Measurements from ENCODE around the gene SLC40A1.

SLC40A1 gene

DNA sequence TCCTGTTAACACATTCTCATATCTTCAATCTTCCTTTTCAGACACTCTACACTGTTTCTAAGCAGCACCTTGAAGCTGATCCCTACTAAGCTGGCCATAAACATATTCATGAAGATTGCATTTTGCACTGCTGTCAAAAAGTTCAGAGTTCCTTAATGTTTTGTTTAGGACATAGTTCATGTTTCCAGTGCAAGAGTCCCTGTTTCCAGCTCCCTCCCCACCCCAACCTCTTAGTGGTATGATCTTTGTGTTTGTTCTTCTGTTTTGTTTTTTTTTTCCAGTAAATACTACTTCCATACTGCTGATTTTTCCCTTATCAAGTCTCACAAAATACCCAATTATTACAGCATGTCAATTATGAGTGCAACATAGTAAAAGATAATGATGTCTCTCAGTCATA, 4.1 kb upstream of the SLC40A1 start:
- no peak overlapping the region for H2BK15ac ChIP-seq (ENCODE audit: low read depth, poor library complexity, severe bottlenecking)
- no peak overlapping the region for H3K23ac ChIP-seq (ENCODE audit: low read length in 2 of 2)
- no peak overlapping the region for H4K91ac ChIP-seq (ENCODE audit: low read length)

DNA sequence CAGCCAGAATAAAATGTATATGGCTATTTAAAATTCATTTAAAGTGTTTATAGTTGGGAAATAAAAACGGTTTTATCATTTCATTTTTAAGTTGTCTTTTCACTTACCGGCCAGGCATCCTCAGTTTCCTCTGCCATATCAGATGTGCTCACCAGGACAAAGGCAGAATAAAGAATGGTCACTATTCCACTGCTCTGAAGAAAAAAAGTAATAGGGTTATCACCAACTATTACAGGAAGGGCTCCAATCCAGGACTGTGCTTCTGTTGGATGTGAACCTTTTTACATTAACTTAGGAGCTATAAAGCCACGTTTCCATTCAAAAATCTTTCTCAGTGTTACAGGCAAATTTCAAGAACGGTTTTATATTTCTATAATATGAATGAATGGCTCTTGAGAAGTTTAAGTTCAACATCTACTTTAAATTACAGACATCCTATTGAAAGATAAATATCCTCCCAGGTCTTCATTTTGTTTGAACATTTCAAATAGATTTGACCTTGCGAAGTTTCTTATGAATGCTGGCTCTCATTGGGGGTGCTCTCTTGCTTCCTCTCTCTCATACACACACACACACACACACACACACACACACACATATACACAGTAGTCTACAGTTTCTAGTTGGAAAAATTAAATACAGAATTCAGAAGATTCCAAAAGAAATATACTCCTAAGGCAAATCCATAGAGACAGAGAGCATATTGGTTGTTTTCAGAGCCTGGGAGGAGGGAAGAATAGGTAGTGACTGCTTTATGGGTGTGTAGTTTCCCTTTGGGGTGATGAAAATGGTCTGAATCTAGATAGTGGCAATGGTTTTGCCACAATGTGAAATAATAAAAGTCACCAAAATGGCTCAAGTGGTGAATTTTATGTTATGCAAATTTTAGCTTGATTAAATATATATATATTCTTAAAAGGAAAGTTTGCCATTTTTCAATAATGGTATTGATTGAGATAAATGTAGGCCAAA, 2.9 kb upstream of the SLC40A1 start:
- H2AK5ac ChIP-seq (ENCODE audit: low read length, severe bottlenecking) = no peak overlapping the region
- H3K36me3 ChIP-seq (ENCODE audit: control insufficient read depth in 1 of 2, insufficient read depth in 2 of 2, low read depth in 1 of 2, low read length in 2 of 2) = no peaks in the 10 kb centered on the region
- no peak overlapping the region for H2BK12ac ChIP-seq (ENCODE audit: low read length in 2 of 2)
- H2BK15ac ChIP-seq (ENCODE audit: low read depth, poor library complexity, severe bottlenecking) = no peak overlapping the region
- peaks cover 0 to 9% of the 10 kb centered on the region in 2 experiments for H3K27me3 ChIP-seq (ENCODE audit: control insufficient read depth in 1 of 2, insufficient read depth in 1 of 2, low read length in 2 of 2)
- no peak overlapping the region for H3K14ac ChIP-seq (ENCODE audit: low read length in 2 of 2)
- WGBS = 100% methylated on average over 1 of the region's 5 CpGs
- H4K8ac ChIP-seq (ENCODE audit: low read length) = no peak overlapping the region
- H3K23ac ChIP-seq (ENCODE audit: low read length in 2 of 2) = no peak overlapping the region
- no peak overlapping the region for H3K4me3 ChIP-seq (ENCODE audit: insufficient read depth in 1 of 2, low read depth in 1 of 2, low read length in 2 of 2)
- H3K9me3 ChIP-seq (ENCODE audit: control insufficient read depth, low read length) = no peaks in the 10 kb centered on the region
- H3K18ac ChIP-seq (ENCODE audit: low read depth in 1 of 2, low read length in 2 of 2) = no peak overlapping the region
- H2AFZ ChIP-seq (ENCODE audit: low read depth, low read length) = no peak overlapping the region
- no peak overlapping the region for H3K4me2 ChIP-seq (ENCODE audit: low read length, poor library complexity, severe bottlenecking)
- H2BK120ac ChIP-seq (ENCODE audit: low read depth, low read length) = no peak overlapping the region
- H2BK5ac ChIP-seq (ENCODE audit: low read depth, low read length, poor library complexity, severe bottlenecking) = no peak overlapping the region
- H3K79me1 ChIP-seq (replicated peaks; ENCODE audit: low read length, poor library complexity, severe bottlenecking) = peaks cover 2% of the 10 kb centered on the region
- H3K27ac ChIP-seq (ENCODE audit: low read length, poor library complexity, severe bottlenecking) = no peak overlapping the region
- no peak overlapping the region for H3K4ac ChIP-seq (ENCODE audit: low read depth in 1 of 2, low read length in 2 of 2)
- H3K4me1 ChIP-seq (ENCODE audit: control insufficient read depth, insufficient read depth, low read depth, low read length) = peaks cover 7% of the 10 kb centered on the region
- H4K91ac ChIP-seq (ENCODE audit: low read length) = no peak overlapping the region
- H3K9ac ChIP-seq (ENCODE audit: low read length) = no peak overlapping the region
- DNase-seq = no peak

More for the DNA sequence above, 4.1 kb upstream of the SLC40A1 start:
- Histone ChIP-seq H3K18ac (ENCODE audit: low read depth in 1 of 2, low read length in 2 of 2) (no peak overlapping the region), H2AFZ (ENCODE audit: low read depth, low read length) (no peak overlapping the region), H3K27ac (ENCODE audit: low read length, poor library complexity, severe bottlenecking) (no peak overlapping the region), H3K9ac (ENCODE audit: low read length) (no peak overlapping the region), H3K36me3 (ENCODE audit: control insufficient read depth in 1 of 2, insufficient read depth in 2 of 2, low read depth in 1 of 2, low read length in 2 of 2) (no peaks in the 10 kb centered on the region), H2BK12ac (ENCODE audit: low read length in 2 of 2) (no peak overlapping the region), H3K4me3 (ENCODE audit: insufficient read depth in 1 of 2, low read depth in 1 of 2, low read length in 2 of 2) (no peak overlapping the region), H2AK5ac (ENCODE audit: low read length, severe bottlenecking) (no peak overlapping the region), H4K8ac (ENCODE audit: low read length) (no peak overlapping the region), H3K9me3 (ENCODE audit: control insufficient read depth, low read length) (no peaks in the 10 kb centered on the region), H3K79me1 (replicated peaks; ENCODE audit: low read length, poor library complexity, severe bottlenecking) (peaks cover under 1% of the 10 kb centered on the region), H3K4ac (ENCODE audit: low read depth in 1 of 2, low read length in 2 of 2) (no peak overlapping the region), H3K4me2 (ENCODE audit: low read length, poor library complexity, severe bottlenecking) (no peak overlapping the region), H2BK5ac (ENCODE audit: low read depth, low read length, poor library complexity, severe bottlenecking) (no peak overlapping the region), H2BK120ac (ENCODE audit: low read depth, low read length) (no peak overlapping the region), H3K27me3 (ENCODE audit: control insufficient read depth in 1 of 2, insufficient read depth in 1 of 2, low read length in 2 of 2) (peaks cover 0 to 9% of the 10 kb centered on the region in 2 experiments), H3K14ac (ENCODE audit: low read length in 2 of 2) (no peak overlapping the region), H3K4me1 (ENCODE audit: control insufficient read depth, insufficient read depth, low read depth, low read length) (peaks cover 7% of the 10 kb centered on the region)
- no peak for DNase-seq

DNA sequence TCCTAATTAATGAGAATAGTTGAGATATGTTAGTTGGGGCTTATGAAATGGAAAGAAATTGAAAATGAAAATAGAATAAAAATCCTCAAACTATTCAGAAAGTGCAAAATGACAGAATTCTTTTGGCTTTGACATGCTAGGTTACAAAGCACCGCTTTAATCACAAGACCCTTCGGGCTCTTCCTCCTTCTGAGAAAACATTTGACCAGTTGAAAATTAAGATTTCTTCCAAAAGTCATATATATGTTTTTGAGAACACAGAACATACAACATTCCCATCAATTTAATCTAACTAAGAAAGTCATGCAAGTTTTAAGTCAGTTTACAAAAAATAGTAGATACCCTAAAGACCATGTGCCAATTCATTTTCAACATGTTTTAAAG, 2.2 kb upstream of the SLC40A1 start:
- Histone ChIP-seq H2BK15ac (ENCODE audit: low read depth, poor library complexity, severe bottlenecking) (no peak overlapping the region), H4K8ac (ENCODE audit: low read length) (no peak overlapping the region), H2BK5ac (ENCODE audit: low read depth, low read length, poor library complexity, severe bottlenecking) (no peak overlapping the region), H3K27me3 (ENCODE audit: control insufficient read depth in 1 of 2, insufficient read depth in 1 of 2, low read length in 2 of 2) (peaks cover 0 to 9% of the 10 kb centered on the region in 2 experiments), H3K4me2 (ENCODE audit: low read length, poor library complexity, severe bottlenecking) (no peak overlapping the region), H2BK12ac (ENCODE audit: low read length in 2 of 2) (no peak overlapping the region), H3K4me1 (ENCODE audit: control insufficient read depth, insufficient read depth, low read depth, low read length) (peaks cover 7% of the 10 kb centered on the region), H2BK120ac (ENCODE audit: low read depth, low read length) (no peak overlapping the region), H3K9me3 (ENCODE audit: control insufficient read depth, low read length) (no peaks in the 10 kb centered on the region), H3K27ac (ENCODE audit: low read length, poor library complexity, severe bottlenecking) (no peak overlapping the region), H2AFZ (ENCODE audit: low read depth, low read length) (no peak overlapping the region), H3K23ac (ENCODE audit: low read length in 2 of 2) (no peak overlapping the region), H3K9ac (ENCODE audit: low read length) (no peak overlapping the region), H3K79me1 (replicated peaks; ENCODE audit: low read length, poor library complexity, severe bottlenecking) (peaks cover 2% of the 10 kb centered on the region), H2AK5ac (ENCODE audit: low read length, severe bottlenecking) (no peak overlapping the region), H3K18ac (ENCODE audit: low read depth in 1 of 2, low read length in 2 of 2) (no peak overlapping the region), H3K4ac (ENCODE audit: low read depth in 1 of 2, low read length in 2 of 2) (no peak overlapping the region), H3K4me3 (ENCODE audit: insufficient read depth in 1 of 2, low read depth in 1 of 2, low read length in 2 of 2) (no peak overlapping the region), H4K91ac (ENCODE audit: low read length) (no peak overlapping the region), H3K14ac (ENCODE audit: low read length in 2 of 2) (no peak overlapping the region), H3K36me3 (ENCODE audit: control insufficient read depth in 1 of 2, insufficient read depth in 2 of 2, low read depth in 1 of 2, low read length in 2 of 2) (no peaks in the 10 kb centered on the region)
- DNase-seq = no peak
- 100% methylated on average over 1 of the region's 2 CpGs for WGBS

DNA sequence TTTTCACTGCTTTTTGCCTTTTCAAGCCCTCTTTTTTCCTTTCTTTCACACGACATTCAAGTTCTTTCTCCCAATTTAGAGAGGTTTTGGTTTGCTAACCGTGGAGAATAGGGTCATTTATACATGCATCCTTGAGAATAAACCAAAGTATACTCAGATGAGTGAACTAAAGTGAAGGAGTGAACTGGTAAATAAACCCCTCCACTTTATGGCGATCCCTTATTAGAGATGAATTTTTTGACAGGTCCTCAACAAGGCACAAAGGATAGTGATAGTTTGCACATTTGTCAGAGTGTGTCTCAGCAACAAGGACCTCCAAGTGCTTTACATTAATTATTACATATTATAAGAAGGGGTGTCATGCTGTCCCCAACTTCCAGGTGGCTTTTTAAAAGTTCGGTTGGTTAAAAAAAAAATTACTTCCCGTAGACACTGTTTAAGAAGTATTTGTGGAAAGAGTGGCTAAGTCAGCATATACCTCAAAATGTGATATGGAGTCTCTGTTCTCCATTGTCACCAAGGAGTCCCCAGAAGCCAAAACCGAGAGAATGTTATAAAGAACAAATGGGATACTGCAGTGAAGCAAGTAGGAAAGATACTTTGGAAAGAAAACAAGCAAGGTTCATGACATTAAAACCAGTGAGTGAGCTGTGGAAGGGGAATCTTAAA, 1.7 kb upstream of the SLC40A1 start:
- Histone ChIP-seq H3K27me3 (ENCODE audit: control insufficient read depth in 1 of 2, insufficient read depth in 1 of 2, low read length in 2 of 2) (peaks cover 0 to 9% of the 10 kb centered on the region in 2 experiments), H3K79me1 (replicated peaks; ENCODE audit: low read length, poor library complexity, severe bottlenecking) (peaks cover 2% of the 10 kb centered on the region), H3K4me3 (ENCODE audit: insufficient read depth in 1 of 2, low read depth in 1 of 2, low read length in 2 of 2) (no peak overlapping the region), H2AK5ac (ENCODE audit: low read length, severe bottlenecking) (no peak overlapping the region), H2BK120ac (ENCODE audit: low read depth, low read length) (no peak overlapping the region), H3K14ac (ENCODE audit: low read length in 2 of 2) (no peak overlapping the region), H3K9me3 (ENCODE audit: control insufficient read depth, low read length) (no peaks in the 10 kb centered on the region), H3K4ac (ENCODE audit: low read depth in 1 of 2, low read length in 2 of 2) (no peak overlapping the region), H3K23ac (ENCODE audit: low read length in 2 of 2) (no peak overlapping the region), H2BK12ac (ENCODE audit: low read length in 2 of 2) (no peak overlapping the region), H4K8ac (ENCODE audit: low read length) (no peak overlapping the region), H3K18ac (ENCODE audit: low read depth in 1 of 2, low read length in 2 of 2) (no peak overlapping the region), H2AFZ (ENCODE audit: low read depth, low read length) (no peak overlapping the region), H3K9ac (ENCODE audit: low read length) (no peak overlapping the region), H2BK15ac (ENCODE audit: low read depth, poor library complexity, severe bottlenecking) (no peak overlapping the region), H4K91ac (ENCODE audit: low read length) (no peak overlapping the region), H3K4me2 (ENCODE audit: low read length, poor library complexity, severe bottlenecking) (no peak overlapping the region), H3K4me1 (ENCODE audit: control insufficient read depth, insufficient read depth, low read depth, low read length) (peaks cover 7% of the 10 kb centered on the region), H3K27ac (ENCODE audit: low read length, poor library complexity, severe bottlenecking) (no peak overlapping the region), H3K36me3 (ENCODE audit: control insufficient read depth in 1 of 2, insufficient read depth in 2 of 2, low read depth in 1 of 2, low read length in 2 of 2) (no peaks in the 10 kb centered on the region), H2BK5ac (ENCODE audit: low read depth, low read length, poor library complexity, severe bottlenecking) (no peak overlapping the region)
- WGBS = 71% methylated on average over 3 of the region's 6 CpGs
- DNase-seq = no peak
